SW480 (cell line): ENCODE data around the gene TBC1D3E.
"Not testable (repeated sequence)": the region's sequence is repeated elsewhere in the genome, so short reads cannot be mapped to it uniquely, and the experiment has no call there.

Experiments used
- DNase-seq: peaks from one replicate; pipeline ENCODE4 v3.0.0-alpha.2; 2016; ENCODE audit warnings: low spot score

The TBC1D3E gene

GRCh38 chr17:38127651-38128050, at the start of gene TBC1D3E:
Gene TBC1D3E, plus strand, starts transcription at chr17:38127951. Its CDS starts 1,545 bp downstream, at chr17:38129496.
- DNase-seq, result not testable (repeated sequence)

GRCh38 chr17:38087344-38087743, 40.4 kb upstream of the TBC1D3E start:
- DNase-seq, result not testable (repeated sequence)

DNA sequence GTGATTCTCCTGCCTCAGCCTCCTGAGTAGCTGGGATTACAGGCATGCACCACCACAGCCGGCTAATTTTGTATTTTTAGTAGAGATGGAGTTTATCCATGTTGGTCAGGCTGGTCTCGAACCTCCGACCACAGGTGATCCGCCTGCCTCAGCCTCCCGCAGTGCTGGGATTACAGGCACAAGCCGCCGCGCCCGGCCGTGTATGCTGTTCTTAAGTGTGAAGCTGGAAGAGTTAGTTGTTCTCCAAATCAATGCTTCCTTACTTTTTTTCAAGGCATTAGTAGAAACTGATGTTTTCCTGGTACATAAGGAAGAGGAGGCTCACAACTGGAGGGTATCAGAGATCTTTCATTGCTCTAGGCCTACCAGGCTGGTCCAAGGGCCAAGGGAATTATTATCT, 39.6 kb upstream of the TBC1D3E start:
- DNase-seq, result not testable (repeated sequence)

DNA sequence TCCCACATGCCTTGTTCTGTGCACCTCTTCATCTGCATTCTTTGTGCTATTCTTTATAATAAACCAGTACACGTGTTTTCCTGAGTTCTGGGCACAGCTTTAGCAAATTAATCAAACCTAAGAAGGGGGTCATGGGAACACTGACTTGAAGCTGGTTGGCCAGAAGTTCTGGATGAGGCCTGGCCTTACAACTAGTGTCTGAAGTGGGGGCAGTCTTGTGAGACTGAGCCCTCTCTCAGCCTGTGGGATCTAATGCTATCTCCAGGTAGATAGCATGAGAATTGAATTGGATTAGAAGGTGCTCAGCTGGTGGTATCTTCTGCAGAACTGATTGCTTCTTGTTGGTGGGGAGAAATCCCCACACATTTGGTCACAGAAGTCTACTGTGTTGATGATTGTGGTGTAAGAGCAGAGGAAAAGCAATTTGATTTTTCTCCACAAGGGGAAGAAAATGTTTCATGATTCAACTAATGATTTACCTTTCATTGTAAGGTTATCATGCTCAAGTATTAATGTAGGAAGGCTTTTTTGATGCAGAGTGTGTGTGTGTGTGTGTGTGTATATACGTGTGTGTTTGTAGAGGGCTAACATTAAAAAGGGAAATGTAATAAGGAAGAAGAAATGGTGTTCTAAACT, 33.6 kb upstream of the TBC1D3E start:
- DNase-seq, result not testable (repeated sequence)

DNA sequence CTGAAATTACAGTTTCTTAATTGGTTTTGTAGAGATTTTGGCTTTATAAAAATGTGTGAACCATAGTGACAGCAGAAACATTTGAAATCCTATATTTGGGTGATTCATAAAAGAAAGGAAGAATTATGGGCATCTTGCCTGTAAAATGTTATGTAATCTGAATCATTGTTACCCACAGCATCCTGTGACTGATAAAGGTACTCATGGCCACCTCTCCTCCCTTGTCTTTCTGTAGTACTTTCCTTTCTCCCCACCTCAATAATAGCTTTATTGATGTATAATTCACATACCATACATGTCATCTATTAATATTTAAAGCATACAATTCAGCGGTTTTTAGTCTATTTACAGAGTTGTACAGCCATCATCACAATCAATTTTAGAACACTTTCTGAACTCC, 28.5 kb upstream of the TBC1D3E start:
- not testable (repeated sequence) for DNase-seq

GRCh38 chr17:38119829-38120228, 7.9 kb upstream of the TBC1D3E start:
- not testable (repeated sequence) for DNase-seq

- DNase-seq, result not testable (repeated sequence)
Observed at GRCh38 chr17:38134860-38135259, 7.1 kb downstream of the TBC1D3E start.
